Stimulated activated naive CD8-positive, alpha-beta T cell treated with anti-CD3 and anti-CD28 coated beads, Interleukin-15, Interleukin-2, amounts not matched to agents 100 ng/mL and 50 ng/mL, for 24 hours (primary cell): ENCODE measurements around the gene RPL23.

Experiments
- H3K27ac Mint-ChIP-seq: one replicate; pipeline ENCODE4 v1.8.0; 2021; ENCODE audit warnings: mild to moderate bottlenecking, mixed read lengths
- H3K27me3 Mint-ChIP-seq: one replicate; pipeline ENCODE4 v1.8.0; 2021; ENCODE audit warnings: mixed read lengths
- H3K36me3 Mint-ChIP-seq: one replicate; pipeline ENCODE4 v1.8.0; 2021; ENCODE audit warnings: low read depth, mixed read lengths
- H3K4me1 Mint-ChIP-seq: one replicate; pipeline ENCODE4 v1.8.0; 2021; ENCODE audit warnings: low read depth, mixed read lengths
- H3K4me3 Mint-ChIP-seq: one replicate; pipeline ENCODE4 v1.8.0; 2021; ENCODE audit warnings: mild to moderate bottlenecking, mixed read lengths
- H3K9me3 Mint-ChIP-seq: one replicate; pipeline ENCODE4 v1.8.0; 2021; ENCODE audit warnings: mixed read lengths

The RPL23 gene

DNA sequence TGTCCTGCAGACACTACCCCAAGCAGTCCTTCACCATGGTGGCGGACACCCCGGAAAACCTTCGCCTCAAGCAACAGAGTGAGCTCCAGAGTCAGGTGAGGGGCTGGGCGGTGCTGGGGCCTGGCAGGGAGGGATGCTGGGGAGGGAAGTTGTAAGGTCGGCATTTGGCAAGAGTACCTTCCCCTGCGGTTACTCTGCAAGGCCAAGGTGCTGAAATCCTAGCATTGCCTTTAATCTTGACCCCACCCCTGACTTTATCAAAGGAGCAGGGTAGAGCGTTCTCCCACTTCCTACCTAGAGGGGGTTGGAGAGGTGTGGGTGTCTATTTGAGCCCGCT lies 36.9 kb upstream of the RPL23 start:
- peaks cover 87% of the 10 kb centered on the region for H3K4me1 Mint-ChIP-seq
- no peaks in the 10 kb centered on the region for H3K27me3 Mint-ChIP-seq
- peak overlapping the region; percentile 88 for H3K27ac Mint-ChIP-seq
- H3K36me3 Mint-ChIP-seq: peaks cover 34% of the 10 kb centered on the region
- no peaks in the 10 kb centered on the region for H3K9me3 Mint-ChIP-seq
- no peak overlapping the region for H3K4me3 Mint-ChIP-seq

DNA sequence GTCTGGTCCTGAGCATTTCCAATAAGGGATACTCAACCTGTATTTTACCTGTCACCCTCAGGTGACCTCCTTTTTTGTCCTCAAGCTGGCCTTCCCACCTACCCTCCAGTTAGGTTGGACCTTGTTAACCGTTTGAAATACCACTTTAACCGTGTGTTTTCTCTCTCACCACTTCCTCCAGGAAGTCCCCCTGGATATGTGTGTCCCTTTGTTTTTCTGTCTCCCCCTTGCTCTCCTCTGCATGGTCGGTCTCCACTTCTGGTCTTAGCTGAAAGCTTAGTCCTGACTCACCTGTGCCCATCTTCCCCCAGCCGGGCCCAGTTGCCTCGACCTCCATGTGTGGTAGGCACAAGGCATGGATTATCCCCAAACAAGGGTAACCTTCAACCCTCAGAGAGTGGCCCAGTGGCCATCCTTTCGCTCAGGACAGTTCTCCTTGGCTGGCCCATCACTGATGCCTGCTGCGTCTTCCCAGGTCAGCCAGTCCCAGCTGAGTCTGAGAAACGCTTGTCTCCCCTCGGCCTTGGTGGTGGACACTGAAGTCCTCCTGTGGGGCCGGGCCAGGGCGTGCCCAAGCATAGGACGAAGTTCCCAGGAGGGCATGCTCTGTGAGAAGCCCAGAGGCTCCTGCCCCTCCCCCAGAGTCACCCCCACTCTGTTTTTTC lies 36.4 kb upstream of the RPL23 start:
- peak overlapping the region; percentile 40 for H3K4me3 Mint-ChIP-seq
- peak overlapping the region; percentile 88 for H3K27ac Mint-ChIP-seq
- peaks cover 90% of the 10 kb centered on the region for H3K4me1 Mint-ChIP-seq
- H3K9me3 Mint-ChIP-seq: no peaks in the 10 kb centered on the region
- H3K36me3 Mint-ChIP-seq: peaks cover 34% of the 10 kb centered on the region
- H3K27me3 Mint-ChIP-seq: no peaks in the 10 kb centered on the region

DNA sequence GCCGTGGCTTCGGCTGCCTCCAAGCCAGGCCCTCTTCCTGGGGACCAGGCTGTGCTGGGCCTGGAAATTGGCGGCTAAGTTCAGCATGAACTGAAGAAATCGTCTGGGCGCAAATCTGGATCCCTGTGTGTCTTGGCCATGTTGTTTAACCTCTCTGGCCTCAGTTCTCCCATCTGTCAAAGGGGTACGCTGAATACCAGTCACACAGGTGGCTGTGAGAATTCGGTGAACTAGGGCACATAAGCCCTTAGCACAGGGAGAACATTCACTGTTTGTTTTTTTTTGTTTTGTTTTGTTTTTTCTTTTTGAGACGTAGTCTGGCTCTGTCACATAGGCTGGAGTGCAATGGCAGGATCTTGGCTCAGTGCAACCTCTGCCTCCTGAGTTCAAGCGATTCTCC lies 35.3 kb upstream of the RPL23 start:
- Mint-ChIP-seq H3K27ac (peak overlapping the region; percentile 41), H3K4me3 (no peak overlapping the region), H3K27me3 (no peaks in the 10 kb centered on the region), H3K4me1 (peaks cover 89% of the 10 kb centered on the region), H3K9me3 (no peaks in the 10 kb centered on the region), H3K36me3 (peaks cover 32% of the 10 kb centered on the region)

DNA sequence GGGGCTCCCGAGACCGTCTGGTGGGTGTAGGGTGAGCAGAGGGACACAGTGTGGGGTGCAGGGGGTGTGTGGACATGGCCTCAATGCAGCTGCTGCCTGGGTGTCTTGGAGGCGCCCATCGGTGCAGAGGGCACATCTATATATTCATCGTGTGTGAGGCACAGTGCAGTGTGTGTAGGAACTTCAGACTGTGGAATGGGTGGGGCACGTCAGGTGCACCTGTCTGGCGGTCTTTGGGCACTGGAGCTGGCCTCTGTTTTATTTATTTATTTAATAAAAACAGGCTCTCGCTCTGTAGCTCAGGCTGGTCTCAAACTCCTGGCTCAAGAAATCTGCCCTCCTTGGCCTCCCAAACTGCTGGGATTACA lies 33.1 kb upstream of the RPL23 start:
- Mint-ChIP-seq H3K4me1 (peaks cover 89% of the 10 kb centered on the region), H3K27ac (peak overlapping the region; percentile 16), H3K4me3 (peak overlapping the region; percentile 20), H3K9me3 (no peaks in the 10 kb centered on the region), H3K36me3 (peaks cover 37% of the 10 kb centered on the region), H3K27me3 (no peaks in the 10 kb centered on the region)

DNA sequence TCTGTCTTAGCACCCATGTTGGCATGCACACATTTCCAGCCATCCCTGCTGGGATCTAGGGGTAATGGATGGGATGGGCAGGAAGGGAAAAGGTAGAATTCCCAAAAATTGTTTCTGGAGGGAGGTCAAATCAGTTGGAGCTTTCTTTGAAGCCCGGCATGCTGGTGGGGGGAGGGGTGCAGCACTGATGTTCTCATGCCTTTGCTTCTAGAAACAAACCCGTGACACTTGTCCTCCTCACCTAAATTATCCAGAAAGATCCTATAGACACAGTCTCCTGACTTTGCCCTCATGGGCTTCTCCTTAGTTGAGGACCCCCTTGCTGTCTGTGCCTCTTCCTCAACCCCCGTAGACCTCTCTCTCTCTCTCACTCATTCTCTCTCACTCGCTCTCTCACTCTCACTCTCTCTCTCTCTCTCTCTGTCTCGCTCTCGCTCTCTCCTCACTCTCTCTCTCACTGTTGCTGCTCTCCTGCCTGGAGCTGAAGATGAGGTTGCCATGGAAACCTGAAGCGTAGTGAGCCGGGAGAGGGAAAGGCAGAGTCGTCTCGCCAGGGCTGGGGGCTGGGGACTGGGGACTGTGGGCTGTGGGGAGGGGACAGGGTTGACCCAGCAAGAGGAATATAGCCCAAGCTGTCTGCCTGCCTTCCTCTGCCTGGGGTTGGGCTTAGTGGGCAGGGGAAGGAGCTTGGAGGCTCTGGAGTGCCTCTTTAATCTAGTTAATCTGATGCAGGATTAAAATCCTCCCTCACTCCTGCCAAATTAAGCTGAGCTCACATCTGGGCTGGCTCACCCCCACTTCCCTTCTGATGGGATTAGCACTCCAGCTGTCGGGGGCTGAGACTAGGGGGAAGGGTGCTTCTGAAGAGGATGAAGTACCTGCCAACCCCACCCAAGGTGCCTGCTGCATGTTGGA lies 32.5 kb upstream of the RPL23 start:
- no peaks in the 10 kb centered on the region for H3K27me3 Mint-ChIP-seq
- H3K36me3 Mint-ChIP-seq: peaks cover 39% of the 10 kb centered on the region
- no peaks in the 10 kb centered on the region for H3K9me3 Mint-ChIP-seq

DNA sequence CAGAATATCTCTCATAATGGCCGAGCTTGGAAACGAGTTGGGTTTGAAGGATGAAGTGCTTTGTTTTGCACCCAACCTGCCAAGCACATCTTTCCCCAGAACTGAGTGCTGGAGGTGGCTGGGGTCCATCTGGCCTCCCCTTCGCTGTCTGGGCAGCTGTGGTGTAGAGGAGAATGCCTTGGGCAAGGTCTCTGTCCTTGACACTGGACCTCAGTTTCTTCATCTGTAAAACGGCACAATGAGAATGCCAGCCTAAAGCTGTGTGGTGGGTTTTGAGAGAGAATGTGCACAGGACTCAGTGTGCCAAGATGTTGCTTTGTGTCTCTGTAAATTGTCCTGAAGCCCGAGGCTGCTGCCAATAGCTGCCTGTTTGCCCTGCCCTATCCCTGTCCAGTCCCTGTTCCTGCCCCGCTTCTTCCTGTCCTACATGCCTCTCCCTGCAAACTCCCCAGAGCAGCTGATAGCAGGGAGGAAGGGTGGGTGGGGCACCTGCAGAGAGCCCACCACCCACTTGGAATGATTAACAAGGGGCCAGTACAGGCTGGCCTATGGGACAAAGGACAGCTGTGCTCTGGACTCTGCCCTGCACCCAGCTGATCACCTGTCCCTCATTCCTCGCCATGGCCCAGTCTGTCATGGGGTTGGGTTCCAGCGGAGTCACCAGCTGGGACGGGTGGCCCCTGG lies 31.7 kb upstream of the RPL23 start:
- no peaks in the 10 kb centered on the region for H3K9me3 Mint-ChIP-seq
- H3K27ac Mint-ChIP-seq: peak overlapping the region; percentile 75
- H3K4me1 Mint-ChIP-seq: peaks cover 89% of the 10 kb centered on the region
- H3K36me3 Mint-ChIP-seq: peaks cover 46% of the 10 kb centered on the region
- H3K4me3 Mint-ChIP-seq: peak overlapping the region; percentile 61
- H3K27me3 Mint-ChIP-seq: no peaks in the 10 kb centered on the region

More for the DNA sequence above, 32.5 kb upstream of the RPL23 start:
- Mint-ChIP-seq H3K4me3 (peak overlapping the region; percentile 61), H3K4me1 (peaks cover 89% of the 10 kb centered on the region), H3K27ac (peak overlapping the region; percentile 75)

DNA sequence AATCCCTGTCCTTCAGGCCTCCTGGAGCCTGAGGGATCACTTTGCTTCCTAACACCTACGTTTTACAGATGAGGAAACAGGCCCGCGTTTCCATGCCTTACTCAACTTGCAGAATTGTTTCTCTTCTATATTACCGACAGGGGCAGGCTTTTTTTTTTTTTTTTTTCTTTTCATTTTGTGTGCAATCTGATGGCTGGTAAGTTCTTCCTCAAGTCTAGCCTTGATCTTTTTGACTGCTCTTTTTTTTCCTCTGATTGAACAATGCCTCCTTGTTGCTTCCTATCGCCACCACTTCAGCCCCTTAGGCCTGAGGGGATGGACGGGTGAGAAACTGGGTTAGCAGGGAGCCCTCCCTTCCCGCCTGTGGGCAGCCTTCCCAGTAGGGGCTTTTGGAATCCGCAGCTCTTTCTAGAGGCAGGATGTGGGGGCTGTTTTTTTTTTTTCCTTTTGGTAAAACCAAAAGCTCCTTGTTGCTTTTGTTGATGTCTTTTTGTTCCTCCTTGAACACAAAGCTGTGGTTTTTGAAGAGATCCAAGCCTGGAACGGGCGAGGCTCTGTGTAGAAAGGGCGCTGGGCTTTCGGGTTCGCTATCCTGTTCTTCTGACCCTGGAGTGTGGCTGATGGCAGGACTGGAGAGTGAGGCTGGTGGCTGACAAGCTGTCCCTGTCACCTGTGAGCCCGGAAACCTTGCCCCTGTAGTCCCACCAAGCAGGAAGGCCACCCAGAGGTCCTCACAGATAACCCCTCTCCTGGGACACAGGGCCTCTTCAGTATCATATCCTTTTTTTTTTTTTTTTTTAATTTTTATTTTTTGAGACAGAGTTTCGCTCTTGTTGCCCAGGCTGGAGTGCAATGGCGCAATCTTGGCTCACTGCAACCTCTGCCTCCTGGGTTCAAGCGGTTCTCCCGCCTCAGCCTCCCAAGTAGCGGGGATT lies 30.3 kb upstream of the RPL23 start:
- peaks cover 89% of the 10 kb centered on the region for H3K4me1 Mint-ChIP-seq
- H3K4me3 Mint-ChIP-seq: peak overlapping the region; percentile 68

DNA sequence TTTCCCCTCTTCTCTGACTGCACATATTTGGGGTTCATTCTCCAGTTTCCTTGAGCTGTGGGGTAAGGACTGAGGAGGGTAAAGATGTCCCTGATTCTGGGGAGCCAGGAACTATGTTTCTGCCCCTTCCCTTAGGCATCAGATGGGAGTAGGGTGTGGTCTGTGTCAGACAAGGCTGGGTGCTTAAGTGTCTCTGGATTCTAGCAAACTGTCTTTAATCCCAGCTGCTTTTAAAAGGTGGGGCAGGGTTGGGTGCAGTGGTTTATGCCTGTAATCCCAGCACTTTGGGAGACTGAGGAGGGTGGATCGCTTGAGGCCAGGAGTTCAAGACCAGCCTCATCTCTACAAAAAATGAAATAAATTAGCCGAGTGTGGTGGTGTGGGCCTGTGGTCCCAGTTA lies 29.3 kb upstream of the RPL23 start:
- H3K27ac Mint-ChIP-seq: peak overlapping the region; percentile 96
- peaks cover 54% of the 10 kb centered on the region for H3K36me3 Mint-ChIP-seq
- H3K4me3 Mint-ChIP-seq: peak overlapping the region; percentile 6
- peaks cover 93% of the 10 kb centered on the region for H3K4me1 Mint-ChIP-seq
- no peaks in the 10 kb centered on the region for H3K27me3 Mint-ChIP-seq
- H3K9me3 Mint-ChIP-seq: no peaks in the 10 kb centered on the region

More for the DNA sequence above, 30.3 kb upstream of the RPL23 start:
- Mint-ChIP-seq H3K9me3 (no peaks in the 10 kb centered on the region), H3K27ac (peak overlapping the region; percentile 96), H3K36me3 (peaks cover 45% of the 10 kb centered on the region), H3K27me3 (no peaks in the 10 kb centered on the region)

DNA sequence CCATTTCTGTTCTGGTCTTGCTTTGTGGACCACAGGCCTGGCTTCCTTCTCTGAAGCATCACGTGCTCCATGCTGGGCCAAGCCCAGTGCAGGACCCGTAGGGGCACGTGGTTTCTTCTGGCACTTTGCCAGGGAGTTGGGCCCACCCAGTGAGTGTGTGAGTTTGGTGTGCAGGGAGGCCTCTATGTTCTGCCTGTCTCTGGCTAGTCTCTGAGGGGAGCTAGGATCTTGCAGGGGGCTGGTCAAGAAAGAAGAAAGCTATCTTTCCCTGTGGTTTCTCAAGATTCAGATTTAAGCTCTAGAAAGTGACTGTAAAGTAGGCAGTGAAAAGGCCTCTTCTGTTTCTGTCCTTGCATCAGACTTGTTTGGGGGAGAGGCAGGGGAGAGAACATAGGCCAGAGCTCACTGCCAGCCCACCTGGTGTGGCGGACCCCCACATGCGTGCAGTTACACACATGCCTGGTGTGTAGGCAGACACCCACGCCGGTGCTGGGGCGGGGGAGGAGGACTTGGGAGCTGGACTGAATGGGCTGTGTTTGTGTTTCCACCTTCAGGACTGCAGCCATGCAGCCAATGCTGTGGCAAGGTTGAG lies 28.2 kb upstream of the RPL23 start:
- Mint-ChIP-seq H3K27ac (peak overlapping the region; percentile 96), H3K9me3 (no peaks in the 10 kb centered on the region), H3K4me3 (peak overlapping the region; percentile 67), H3K27me3 (no peaks in the 10 kb centered on the region), H3K4me1 (peaks cover 94% of the 10 kb centered on the region), H3K36me3 (peaks cover 58% of the 10 kb centered on the region)

DNA sequence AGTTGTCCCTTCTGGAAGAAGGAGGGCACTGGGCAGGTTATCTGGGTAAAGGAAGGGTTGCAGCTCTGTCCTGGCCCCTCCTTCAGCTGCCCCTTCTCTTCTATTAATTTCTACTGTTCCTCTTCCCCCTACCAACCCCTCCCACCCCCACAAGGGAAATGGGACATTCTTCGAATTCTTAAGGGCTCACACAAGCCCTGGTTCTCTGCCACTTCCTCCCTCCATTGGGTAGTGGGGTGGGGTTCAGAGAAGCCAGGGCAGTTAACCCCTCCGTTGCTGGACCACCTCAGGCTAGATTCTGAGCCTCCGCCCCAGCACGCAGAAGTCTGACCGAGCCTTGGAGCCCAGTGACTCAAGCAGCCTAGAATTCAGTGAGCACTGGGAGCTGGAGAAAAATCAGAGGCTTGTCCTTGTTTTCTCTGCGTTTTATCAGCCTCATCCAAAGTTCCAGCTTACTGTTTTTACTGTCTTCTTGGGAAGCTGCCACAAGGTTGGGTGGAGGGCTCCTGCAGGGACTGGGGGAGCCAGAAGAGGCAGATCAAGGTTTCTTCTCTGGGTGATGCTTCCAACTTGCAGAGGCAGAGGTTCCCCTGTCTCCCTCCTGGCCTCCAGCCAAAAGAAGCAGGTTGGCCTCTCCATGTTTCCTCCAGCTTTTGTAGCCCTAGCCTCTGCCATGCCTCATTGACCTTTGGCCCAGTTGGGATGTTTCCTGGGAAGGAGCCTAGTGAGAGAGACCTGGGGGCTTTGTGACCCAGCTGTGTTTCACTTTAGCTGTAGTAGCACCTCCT lies 26.6 kb upstream of the RPL23 start:
- Mint-ChIP-seq H3K9me3 (no peaks in the 10 kb centered on the region), H3K27me3 (no peaks in the 10 kb centered on the region), H3K27ac (peak overlapping the region; percentile 79), H3K4me1 (peaks cover 94% of the 10 kb centered on the region), H3K36me3 (peaks cover 53% of the 10 kb centered on the region), H3K4me3 (peak overlapping the region; percentile 10)

DNA sequence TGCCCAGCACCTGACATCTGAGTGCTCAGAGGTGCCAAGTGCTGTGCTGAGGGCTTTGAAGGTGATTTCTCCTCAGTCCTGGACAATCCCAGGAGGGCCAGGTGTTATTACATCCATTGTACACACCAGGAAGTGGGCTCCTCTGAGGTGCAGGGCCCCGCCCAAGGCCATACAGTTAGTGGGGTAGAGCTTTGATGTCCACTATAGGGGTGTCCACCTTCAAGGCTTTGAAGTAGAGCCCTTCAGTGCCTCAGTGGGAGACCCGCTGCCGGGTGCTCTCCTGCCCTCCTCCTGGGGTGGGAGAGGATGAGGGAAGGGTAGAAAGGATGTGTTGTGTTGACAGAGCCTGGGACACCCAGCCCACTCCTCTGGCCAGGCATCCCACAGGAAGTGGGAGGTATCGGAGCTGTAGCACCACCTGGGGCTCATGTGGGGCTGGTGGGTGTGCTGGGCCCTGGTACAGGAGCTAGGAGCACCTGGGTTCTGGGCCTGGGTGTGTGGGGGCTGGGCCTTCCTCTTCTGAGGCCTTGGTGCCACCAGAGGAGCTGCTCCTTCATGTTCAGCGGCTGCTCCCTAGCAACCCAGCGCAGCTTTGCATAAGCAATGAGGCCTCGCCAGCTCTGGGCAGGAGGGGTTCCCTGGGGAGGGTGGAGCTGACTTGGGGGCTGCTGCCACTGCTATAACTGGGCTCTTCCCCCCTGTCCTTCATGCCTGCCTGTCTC lies 23.8 kb upstream of the RPL23 start:
- H3K9me3 Mint-ChIP-seq: no peaks in the 10 kb centered on the region
- peaks cover 98% of the 10 kb centered on the region for H3K4me1 Mint-ChIP-seq
- peak overlapping the region; percentile 20 for H3K4me3 Mint-ChIP-seq
- peaks cover 45% of the 10 kb centered on the region for H3K36me3 Mint-ChIP-seq
- H3K27ac Mint-ChIP-seq: peak overlapping the region; percentile 81
- H3K27me3 Mint-ChIP-seq: no peaks in the 10 kb centered on the region

DNA sequence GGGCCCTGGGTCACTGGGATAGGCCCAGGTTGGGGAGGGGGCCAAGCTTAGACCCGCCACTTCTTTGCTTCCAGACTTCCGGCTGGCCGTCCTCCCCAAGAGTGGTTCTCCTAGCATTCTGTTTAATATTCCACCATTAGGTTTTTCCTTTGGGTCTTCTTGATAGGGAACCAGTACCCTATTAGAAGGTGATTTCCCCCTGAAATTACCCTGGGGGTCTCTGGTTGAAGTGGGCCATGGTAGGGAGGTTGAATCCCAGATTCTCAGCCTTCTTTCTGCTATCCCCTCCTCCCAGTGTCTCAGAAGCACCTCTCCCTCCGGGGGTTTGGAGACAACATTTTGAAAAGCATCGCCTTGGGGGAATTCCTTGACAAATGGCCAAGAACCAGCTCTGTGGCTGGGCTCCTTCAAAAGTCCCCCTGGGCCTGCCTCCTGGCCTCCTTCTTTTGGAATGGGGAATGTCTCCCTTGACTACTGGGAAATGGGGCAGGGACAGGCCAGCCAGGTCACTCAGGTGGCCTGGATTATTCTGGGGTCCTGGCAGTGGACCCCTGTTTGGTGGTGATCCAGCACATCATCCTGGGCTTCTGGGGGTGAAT lies 22.1 kb upstream of the RPL23 start:
- Mint-ChIP-seq H3K36me3 (peaks cover 39% of the 10 kb centered on the region), H3K27ac (peak overlapping the region; percentile 63), H3K27me3 (no peaks in the 10 kb centered on the region), H3K4me3 (no peak overlapping the region), H3K4me1 (peaks cover 93% of the 10 kb centered on the region), H3K9me3 (no peaks in the 10 kb centered on the region)
